OCI-LY7 (cell line): ENCODE measurements around the gene CCDC92B. TPM values are rescaled to one million over a fixed set of nuclear protein-coding genes. Genes with fewer than 3 reads are reported as not detected.
"Not testable (repeated sequence)": the region's sequence is repeated elsewhere in the genome, so short reads cannot be mapped to it uniquely, and the experiment has no call there.

ENCODE experiments used
- BruUV-seq: library from RNA; stranded (reverse); fragments of 400-500 nt; replicated peaks from 2 replicates; lab custom pipeline; 2021; lab: Mats Ljungman, UMichigan
- CTCF ChIA-PET: fragments of 300-600 bp; sonication (Branson Sonifier 250); formaldehyde crosslinking; loops from one replicate; lab custom pipeline; 2022; ENCODE audit warnings: antibody characterized with exemption; ENCODE audit not compliant: unreplicated experiment; lab: Charles Lee
- POLR2A ChIA-PET: fragments of 300-600 bp; sonication (Branson Sonifier 250); formaldehyde crosslinking; loops from one replicate; lab custom pipeline; 2022; ENCODE audit warnings: antibody characterized with exemption; lab: Charles Lee
- DNase-seq: peaks from one replicate; pipeline ENCODE4 v3.0.0-alpha.2; 2015; ENCODE audit warnings: low spot score
- H2AFZ ChIP-seq: fragments of 200-600 bp; sonication (generic), shearing (Covaris generic); 2 replicates; pipeline ENCODE4 v1.6.1; 2014; ENCODE audit warnings: mild to moderate bottlenecking, antibody characterized with exemption, low read length, moderate library complexity
- H3K27ac ChIP-seq: fragments of 200-600 bp; sonication (generic); 2 replicates; pipeline ENCODE4 v1.5.1; 2014; ENCODE audit warnings: mixed run types, low read depth, mild to moderate bottlenecking, moderate library complexity, low read length, inconsistent platforms; ENCODE audit not compliant: poor library complexity, severe bottlenecking
- H3K36me3 ChIP-seq: fragments of 200-600 bp; sonication (generic); 2 replicates; pipeline ENCODE4 v1.6.1; 2014; ENCODE audit warnings: mild to moderate bottlenecking, antibody characterized with exemption, low read length, moderate library complexity, mixed read lengths; ENCODE audit not compliant: insufficient read depth
- H3K4me1 ChIP-seq: fragments of 200-600 bp; sonication (generic); 2 replicates; pipeline ENCODE4 v1.5.1; 2014; ENCODE audit warnings: mild to moderate bottlenecking, low read length; ENCODE audit not compliant: insufficient read depth, poor library complexity, severe bottlenecking
- H3K4me2 ChIP-seq: fragments of 200-600 bp; sonication (generic); 2 replicates; pipeline ENCODE4 v1.6.1; 2014; ENCODE audit warnings: mild to moderate bottlenecking, low read length
- H3K4me3 ChIP-seq: fragments of 200-600 bp; sonication (generic); 2 replicates; pipeline ENCODE4 v1.5.1; 2014; ENCODE audit warnings: mild to moderate bottlenecking, low read depth, low read length; ENCODE audit not compliant: poor library complexity, severe bottlenecking
- H3K79me2 ChIP-seq: fragments of 200-600 bp; sonication (generic); 2 replicates; pipeline ENCODE4 v1.6.1; 2016; ENCODE audit warnings: low read depth, mild to moderate bottlenecking, low read length, moderate library complexity, mixed read lengths; ENCODE audit not compliant: insufficient read depth
- H3K9me2 ChIP-seq: fragments of 200-600 bp; sonication (generic); 2 replicates; pipeline ENCODE4 v1.6.1; 2016; ENCODE audit warnings: mild to moderate bottlenecking, low read length, mixed read lengths; ENCODE audit not compliant: insufficient read depth
- H3K9me3 ChIP-seq: fragments of 200-600 bp; sonication (generic); 2 replicates; pipeline ENCODE4 v1.6.1; 2014; ENCODE audit warnings: mild to moderate bottlenecking, mixed run types, low read length, mixed read lengths
- H4K20me1 ChIP-seq: fragments of 200-600 bp; sonication (generic); 2 replicates; pipeline ENCODE4 v1.6.1; 2014; ENCODE audit warnings: mild to moderate bottlenecking, antibody characterized with exemption, low read length, moderate library complexity, mixed read lengths; ENCODE audit not compliant: insufficient read depth
- CTCF ChIP-seq: fragments of 200-600 bp; sonication (generic); conservative IDR thresholded peaks from 2 replicates; pipeline ENCODE4 v1.5.1; 2014; ENCODE audit warnings: mild to moderate bottlenecking, antibody characterized with exemption, low read length, moderate library complexity, mixed read lengths
- EZH2phosphoT487 ChIP-seq: fragments of 200-600 bp; sonication (generic); IDR thresholded peaks from 2 replicates; pipeline ENCODE4 v1.6.1; 2018; ENCODE audit warnings: low read depth, borderline replicate concordance, mild to moderate bottlenecking, mixed run types, antibody characterized with exemption, low read length, moderate library complexity, mixed read lengths
- intact Hi-C: fragments of 100-400 bp; cut with micrococcal nuclease; formaldehyde crosslinking; loops from one replicate; pipeline ENCODE4 v1.10.0; 2022; ENCODE audit not compliant: unreplicated experiment
- total RNA-seq, 2 experiments: library from RNA; depleted of rRNA in 1 of 2; stranded (reverse); fragments of >200 nt in 1 of 2; shearing (Covaris generic) in 1 of 2; gene quantifications; 2 replicates each; pipeline ENCODE4 v1.2.3, GENCODE V29; 2014 to 2022

Gene CCDC92B
- total RNA-seq, 2 experiments from 2014 or later = not detected

DNA sequence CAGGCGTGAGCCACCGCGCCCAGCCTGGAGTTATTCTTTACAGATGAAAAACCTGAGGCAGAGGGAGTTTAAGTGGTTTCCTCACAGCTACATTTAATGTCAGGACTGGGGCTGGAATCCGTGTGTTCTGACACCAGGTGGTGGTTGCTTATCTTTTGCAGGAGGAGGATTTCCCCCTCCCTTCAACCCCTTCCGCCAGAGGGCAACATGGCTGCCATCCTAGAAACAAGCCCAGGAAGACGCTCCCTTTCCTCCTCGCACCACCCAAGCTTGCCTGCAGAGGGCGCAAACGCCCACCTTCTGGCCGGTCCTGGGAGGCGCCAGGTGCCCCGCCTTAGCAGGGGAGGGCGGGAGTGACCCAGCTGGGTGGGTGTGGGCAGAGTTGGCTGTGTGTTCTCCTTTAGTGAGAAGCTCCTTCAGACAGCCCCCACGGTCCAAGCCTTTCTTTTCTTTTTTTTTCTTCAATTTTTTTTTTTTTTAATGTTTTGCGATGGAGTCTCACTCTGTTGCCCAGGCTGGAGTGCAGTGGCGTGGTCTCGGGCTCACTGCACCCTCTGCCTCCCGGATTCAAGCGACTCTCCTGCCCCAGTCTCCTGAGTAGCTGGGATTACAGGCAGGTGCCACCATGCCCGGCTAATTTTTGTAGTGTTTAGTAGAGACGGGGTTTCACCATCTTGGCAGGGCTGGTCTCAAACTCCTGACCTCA lies 36.9 kb upstream of the CCDC92B start:
- H3K4me3 ChIP-seq = no peak overlapping the region
- peak overlapping the region; percentile 88; the same call in 1 of the 2 replicates for H2AFZ ChIP-seq
- intact Hi-C loops = loop anchor here (2.0 kb wide), 3 partner anchors 28 to 50 kb away; no protein-coding TSS in a partner anchor
- CTCF ChIA-PET = interaction anchor here (2.0 kb wide), 1 partner anchor 28 kb away, joined by 5 read pairs; no protein-coding TSS in a partner anchor
- H4K20me1 ChIP-seq = no peaks in the 10 kb centered on the region
- no peak overlapping the region for H3K27ac ChIP-seq
- H3K79me2 ChIP-seq = no peaks in the 10 kb centered on the region
- DNase-seq = peak; percentile 92
- H3K4me2 ChIP-seq = no peak overlapping the region
- peaks cover 4% of the 10 kb centered on the region for H3K4me1 ChIP-seq
- no TSS peak for BruUV-seq
- H3K9me3 ChIP-seq = no peaks in the 10 kb centered on the region
- no peaks in the 10 kb centered on the region for H3K36me3 ChIP-seq
- no peaks in the 10 kb centered on the region for H3K9me2 ChIP-seq
- POLR2A ChIA-PET = no interaction called here
- TF ChIP-seq CTCF = peak; percentile 94
- TF ChIP-seq EZH2phosphoT487 = no peak

DNA sequence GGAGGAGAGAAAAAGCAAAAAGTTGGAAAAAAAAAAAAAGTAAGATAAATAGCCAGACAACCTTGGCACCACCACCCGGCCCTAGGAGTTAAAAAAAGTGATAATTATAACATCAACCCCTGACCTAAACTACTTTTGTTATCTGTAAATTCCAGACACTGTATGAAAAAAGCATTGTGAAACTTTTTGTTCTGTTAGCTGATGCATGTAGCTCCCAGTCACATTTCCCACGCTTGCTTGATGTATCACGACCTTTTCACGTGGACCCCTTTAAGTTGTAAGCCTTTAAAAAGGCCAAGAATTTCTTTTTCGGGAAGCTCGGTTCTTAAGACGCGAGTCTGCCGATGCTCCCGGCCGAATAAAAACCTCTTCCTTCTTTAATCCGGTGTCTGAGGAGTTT lies 35.9 kb upstream of the CCDC92B start:
- H3K9me2 ChIP-seq, H3K9me3 ChIP-seq, H4K20me1 ChIP-seq, H3K36me3 ChIP-seq, H3K4me3 ChIP-seq, intact Hi-C loops, H3K4me1 ChIP-seq, BruUV-seq, DNase-seq, H2AFZ ChIP-seq, H3K4me2 ChIP-seq, H3K27ac ChIP-seq, H3K79me2 ChIP-seq: not testable (repeated sequence)
- ChIA-PET CTCF (interaction anchor here (0.5 to 2.0 kb wide), 2 partner anchors 29 to 1225 kb away, joined by 3 to 5 read pairs; no protein-coding TSS in a partner anchor), POLR2A (interaction anchor here (0.6 kb wide), 1 partner anchor 13 kb away, joined by 5 read pairs; no protein-coding TSS in a partner anchor)

DNA sequence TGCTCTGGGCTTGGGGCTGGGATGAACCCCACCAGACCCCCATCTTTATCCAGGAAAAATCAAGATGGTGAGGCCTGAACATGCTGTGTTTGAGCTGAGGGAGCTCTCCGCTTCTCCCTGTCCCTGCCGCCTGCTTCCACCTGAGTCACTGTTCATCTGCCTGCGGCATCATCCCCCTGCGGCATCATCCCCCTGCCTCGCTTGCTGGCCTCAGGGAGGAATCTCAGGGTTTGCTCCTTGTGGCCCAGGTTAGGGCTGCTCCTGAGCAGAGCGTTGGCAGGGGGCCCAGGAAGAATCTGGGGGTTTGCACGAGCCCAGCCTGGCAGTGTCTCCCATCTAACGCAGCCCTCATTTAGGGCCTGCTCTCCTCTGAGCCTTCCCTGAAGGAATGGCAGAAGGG lies 35.4 kb upstream of the CCDC92B start:
- BruUV-seq = no TSS peak
- no peak overlapping the region for H2AFZ ChIP-seq
- no peaks in the 10 kb centered on the region for H3K9me3 ChIP-seq
- no peaks in the 10 kb centered on the region for H3K79me2 ChIP-seq
- TF ChIP-seq EZH2phosphoT487 (no peak), CTCF (no peak)
- no peaks in the 10 kb centered on the region for H3K9me2 ChIP-seq
- no peaks in the 10 kb centered on the region for H3K4me1 ChIP-seq
- intact Hi-C loops = no loop called here
- no peak overlapping the region for H3K4me3 ChIP-seq
- DNase-seq = no peak
- H3K36me3 ChIP-seq = no peaks in the 10 kb centered on the region
- no peaks in the 10 kb centered on the region for H4K20me1 ChIP-seq
- ChIA-PET POLR2A (interaction anchor here (0.6 kb wide), 1 partner anchor 12 kb away, joined by 5 read pairs; no protein-coding TSS in a partner anchor), CTCF (interaction anchor here (0.5 kb wide), 1 partner anchor 1224 kb away, joined by 3 read pairs; no protein-coding TSS in a partner anchor)
- H3K27ac ChIP-seq = no peak overlapping the region
- H3K4me2 ChIP-seq = no peak overlapping the region
